ENCODE data around the gene TRIM54.
A peak's percentile ranks its signal among the peaks of the same experiment; 100 is the strongest.
"Not testable (repeated sequence)": the region's sequence is repeated elsewhere in the genome, so short reads cannot be mapped to it uniquely, and the experiment has no call there.

TRIM54 gene

GRCh38 chr2:27288610-27289009 lies 6.4 kb downstream of the TRIM54 start:
- DNase-seq: no peak

- no peak for DNase-seq
Measured at GRCh38 chr2:27290549-27290948, 8.3 kb downstream of the TRIM54 start.

- DNase-seq: no peak
Measured at GRCh38 chr2:27291865-27292264, 9.6 kb downstream of the TRIM54 start.

- DNase-seq: no peak
Measured at GRCh38 chr2:27294928-27295327, 12.7 kb downstream of the TRIM54 start.

GRCh38 chr2:27296481-27296880 lies 14.3 kb downstream of the TRIM54 start:
- DNase-seq: no peak

GRCh38 chr2:27297195-27297594 lies 15.0 kb downstream of the TRIM54 start:
- no peak for DNase-seq

GRCh38 chr2:27298391-27299080 lies 16.3 kb downstream of the TRIM54 start:
- no peak for DNase-seq

GRCh38 chr2:27300606-27301005 lies 18.4 kb downstream of the TRIM54 start:
- DNase-seq: not testable (repeated sequence)

GRCh38 chr2:27303093-27304025 lies 21.1 kb downstream of the TRIM54 start:
- DNase-seq: no peak

GRCh38 chr2:27304488-27305240 lies 22.4 kb downstream of the TRIM54 start:
- no peak for DNase-seq

- DNase-seq: no peak
Measured at GRCh38 chr2:27305516-27305915, 23.3 kb downstream of the TRIM54 start.

GRCh38 chr2:27306136-27306535 lies 23.9 kb downstream of the TRIM54 start:
- no peak for DNase-seq

- peak; percentile 26 for DNase-seq
Measured at GRCh38 chr2:27306573-27307286, 24.5 kb downstream of the TRIM54 start.

GRCh38 chr2:27307287-27307544 lies 25.0 kb downstream of the TRIM54 start:
- DNase-seq: no peak

- DNase-seq: no peak
Measured at GRCh38 chr2:27307545-27308358, 25.5 kb downstream of the TRIM54 start.

- no peak for DNase-seq
Measured at GRCh38 chr2:27308359-27308881, 26.2 kb downstream of the TRIM54 start, which contains the start of gene UCN. Gene UCN, minus strand, starts transcription at chr2:27308445. Its CDS starts 550 bp downstream, at chr2:27307895.

GRCh38 chr2:27309651-27310050 lies 27.4 kb downstream of the TRIM54 start:
- DNase-seq: no peak

- DNase-seq: no peak
Measured at GRCh38 chr2:27312152-27312551, 29.9 kb downstream of the TRIM54 start.

- DNase-seq: no peak
Measured at GRCh38 chr2:27313882-27314645, 31.8 kb downstream of the TRIM54 start.

GRCh38 chr2:27314709-27315108 lies 32.5 kb downstream of the TRIM54 start:
- no peak for DNase-seq

- DNase-seq: no peak
Measured at GRCh38 chr2:27315122-27315521, 32.9 kb downstream of the TRIM54 start.

Data from activated CD4-positive, alpha-beta T cell treated with anti-CD3 and anti-CD28 coated beads, Interleukin-2, amount 50 U/mL, for 1 hour (primary cell).